Measurements from ENCODE around the gene DYSF.

DYSF gene

DNA sequence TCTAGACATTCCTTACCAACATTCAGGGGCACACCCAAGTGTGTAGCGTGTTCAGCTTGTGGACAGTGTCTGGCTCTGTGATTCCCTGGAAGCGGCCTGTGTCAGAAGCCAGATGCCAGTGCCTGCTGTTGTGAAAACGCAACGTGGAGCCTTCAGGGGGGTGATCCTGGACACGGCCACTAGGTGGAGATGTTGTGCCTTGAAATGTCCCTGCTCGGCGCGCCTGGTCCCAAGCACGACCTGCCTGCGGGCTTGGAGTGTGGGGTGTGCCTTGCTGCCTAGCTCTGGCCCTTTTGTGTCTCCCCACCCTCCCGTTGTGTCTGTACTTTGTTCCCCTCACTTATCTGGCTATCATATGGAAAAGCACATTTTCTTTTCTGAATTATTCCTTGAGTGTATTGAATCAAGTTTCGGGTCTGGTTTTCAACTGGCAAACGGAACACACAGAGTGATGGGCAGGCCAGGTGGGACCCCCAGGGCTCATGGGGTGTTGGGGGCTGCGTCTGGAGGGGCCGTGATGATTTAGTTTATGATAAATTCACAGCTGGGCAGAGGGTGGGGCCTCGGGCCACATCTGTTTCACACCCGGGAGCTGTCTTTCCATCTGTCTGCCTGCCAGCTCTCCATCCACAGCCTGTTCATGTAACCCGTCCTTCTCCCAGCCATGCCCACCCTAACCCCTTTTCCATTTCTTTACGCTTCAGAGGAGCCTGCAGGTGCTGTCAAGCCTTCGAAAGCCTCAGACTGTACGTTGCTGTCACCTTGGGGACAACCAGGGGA lies 95.5 kb downstream of the DYSF start:
- Histone ChIP-seq H3K9ac (ENCODE audit: low read length) (no peak overlapping the region), H3K79me2 (ENCODE audit: low read length) (no peaks in the 10 kb centered on the region), H3K4me1 (ENCODE audit: low read length) (no peaks in the 10 kb centered on the region), H3K4me2 (ENCODE audit: low read length) (no peak overlapping the region), H3K27me3 (ENCODE audit: low read depth, low read length) (peaks cover 12% of the 10 kb centered on the region; the same call in 1 of the 2 replicates), H3K36me3 (replicated peaks; ENCODE audit: low read depth, low read length) (no peaks in the 10 kb centered on the region), H4K20me1 (ENCODE audit: insufficient read depth, low read length) (no peaks in the 10 kb centered on the region), H3K27ac (ENCODE audit: low read length) (no peak overlapping the region), H3K4me3 (ENCODE audit: low read length) (no peak overlapping the region), H3K9me3 (ENCODE audit: insufficient read depth, low read length) (no peaks in the 10 kb centered on the region), H2AFZ (ENCODE audit: low read depth, low read length) (no peak overlapping the region)
- TF ChIP-seq, protein P1, sequence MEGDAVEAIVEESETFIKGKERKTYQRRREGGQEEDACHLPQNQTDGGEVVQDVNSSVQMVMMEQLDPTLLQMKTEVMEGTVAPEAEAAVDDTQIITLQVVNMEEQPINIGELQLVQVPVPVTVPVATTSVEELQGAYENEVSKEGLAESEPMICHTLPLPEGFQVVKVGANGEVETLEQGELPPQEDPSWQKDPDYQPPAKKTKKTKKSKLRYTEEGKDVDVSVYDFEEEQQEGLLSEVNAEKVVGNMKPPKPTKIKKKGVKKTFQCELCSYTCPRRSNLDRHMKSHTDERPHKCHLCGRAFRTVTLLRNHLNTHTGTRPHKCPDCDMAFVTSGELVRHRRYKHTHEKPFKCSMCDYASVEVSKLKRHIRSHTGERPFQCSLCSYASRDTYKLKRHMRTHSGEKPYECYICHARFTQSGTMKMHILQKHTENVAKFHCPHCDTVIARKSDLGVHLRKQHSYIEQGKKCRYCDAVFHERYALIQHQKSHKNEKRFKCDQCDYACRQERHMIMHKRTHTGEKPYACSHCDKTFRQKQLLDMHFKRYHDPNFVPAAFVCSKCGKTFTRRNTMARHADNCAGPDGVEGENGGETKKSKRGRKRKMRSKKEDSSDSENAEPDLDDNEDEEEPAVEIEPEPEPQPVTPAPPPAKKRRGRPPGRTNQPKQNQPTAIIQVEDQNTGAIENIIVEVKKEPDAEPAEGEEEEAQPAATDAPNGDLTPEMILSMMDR (IDR thresholded peaks at IDR 0.05; ENCODE audit: low read depth, low read length) = peak; percentile 79
- TF ChIP-seq EZH2phosphoT487 (IDR thresholded peaks at IDR 0.05; ENCODE audit: low read depth) = no peak

DNA sequence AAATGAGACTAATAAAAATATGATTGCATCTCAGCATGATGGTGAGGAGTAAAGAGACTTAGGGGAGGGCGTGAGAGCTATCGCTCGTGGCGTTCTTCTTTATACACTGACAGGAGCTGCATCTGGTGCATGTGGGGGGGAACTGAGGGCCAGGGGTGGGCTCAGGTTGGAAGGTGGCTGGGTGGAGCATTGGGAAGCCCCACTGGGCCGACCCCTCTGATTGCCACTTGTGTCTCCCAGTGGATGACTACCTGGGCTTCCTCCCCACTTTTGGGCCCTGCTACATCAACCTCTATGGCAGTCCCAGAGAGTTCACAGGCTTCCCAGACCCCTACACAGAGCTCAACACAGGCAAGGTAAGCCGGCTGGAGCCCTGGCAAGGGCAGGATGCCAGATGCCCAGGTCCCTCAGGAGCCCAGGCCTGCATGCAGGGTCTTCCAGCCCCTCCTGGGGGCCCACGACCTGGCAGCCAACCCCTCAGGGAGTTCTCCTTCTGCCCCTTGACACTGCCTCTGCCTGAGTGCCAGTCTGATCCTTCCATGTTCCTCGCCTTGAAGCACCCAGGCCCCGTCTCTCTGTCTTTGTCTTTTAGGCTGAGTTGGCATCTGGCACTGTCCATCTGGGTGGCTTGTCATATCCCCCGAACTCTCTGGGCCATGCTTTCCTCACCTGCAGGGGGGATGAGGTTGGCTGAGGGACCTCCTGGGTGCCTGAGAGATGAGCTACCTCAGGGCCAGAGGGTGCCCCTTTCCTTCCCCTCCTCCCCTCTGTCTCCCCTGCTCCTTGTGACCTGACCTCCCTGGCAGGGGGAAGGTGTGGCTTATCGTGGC lies 97.7 kb downstream of the DYSF start:
- H3K27me3 ChIP-seq (ENCODE audit: low read depth, low read length) = peaks cover 11% of the 10 kb centered on the region; the same call in 1 of the 2 replicates
- no peak for TF ChIP-seq EZH2phosphoT487 (IDR thresholded peaks at IDR 0.05; ENCODE audit: low read depth)
- TF ChIP-seq, protein P1 (IDR thresholded peaks at IDR 0.05; ENCODE audit: low read depth, low read length) = no peak
- no peak overlapping the region for H3K4me3 ChIP-seq (ENCODE audit: low read length)
- H3K79me2 ChIP-seq (ENCODE audit: low read length) = no peaks in the 10 kb centered on the region
- H2AFZ ChIP-seq (ENCODE audit: low read depth, low read length) = no peak overlapping the region
- no peak overlapping the region for H3K9ac ChIP-seq (ENCODE audit: low read length)
- H4K20me1 ChIP-seq (ENCODE audit: insufficient read depth, low read length) = no peaks in the 10 kb centered on the region
- H3K36me3 ChIP-seq (replicated peaks; ENCODE audit: low read depth, low read length) = no peaks in the 10 kb centered on the region
- H3K4me1 ChIP-seq (ENCODE audit: low read length) = no peaks in the 10 kb centered on the region
- H3K9me3 ChIP-seq (ENCODE audit: insufficient read depth, low read length) = no peaks in the 10 kb centered on the region
- H3K4me2 ChIP-seq (ENCODE audit: low read length) = no peak overlapping the region
- no peak overlapping the region for H3K27ac ChIP-seq (ENCODE audit: low read length)

DNA sequence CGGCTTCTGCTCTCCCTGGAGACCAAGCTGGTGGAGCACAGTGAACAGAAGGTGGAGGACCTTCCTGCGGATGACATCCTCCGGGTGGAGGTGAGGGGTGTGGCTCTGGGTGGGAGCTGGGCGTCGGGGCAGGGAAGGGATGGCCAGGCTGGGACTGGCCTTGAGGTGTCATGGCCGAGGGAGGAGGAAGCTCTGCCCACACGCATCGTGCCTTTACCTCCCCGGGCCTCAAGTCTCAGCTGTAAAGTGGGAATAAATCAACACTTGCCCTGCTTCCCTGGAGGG lies 98.2 kb downstream of the DYSF start:
- no peaks in the 10 kb centered on the region for H3K79me2 ChIP-seq (ENCODE audit: low read length)
- H3K36me3 ChIP-seq (replicated peaks; ENCODE audit: low read depth, low read length) = no peaks in the 10 kb centered on the region
- H3K4me3 ChIP-seq (ENCODE audit: low read length) = no peak overlapping the region
- H3K27ac ChIP-seq (ENCODE audit: low read length) = no peak overlapping the region
- no peaks in the 10 kb centered on the region for H3K4me1 ChIP-seq (ENCODE audit: low read length)
- no peak overlapping the region for H3K9ac ChIP-seq (ENCODE audit: low read length)
- no peaks in the 10 kb centered on the region for H4K20me1 ChIP-seq (ENCODE audit: insufficient read depth, low read length)
- TF ChIP-seq, protein P1 (IDR thresholded peaks at IDR 0.05; ENCODE audit: low read depth, low read length) = no peak
- TF ChIP-seq EZH2phosphoT487 (IDR thresholded peaks at IDR 0.05; ENCODE audit: low read depth) = no peak
- no peak overlapping the region for H2AFZ ChIP-seq (ENCODE audit: low read depth, low read length)
- no peaks in the 10 kb centered on the region for H3K9me3 ChIP-seq (ENCODE audit: insufficient read depth, low read length)
- H3K4me2 ChIP-seq (ENCODE audit: low read length) = no peak overlapping the region
- H3K27me3 ChIP-seq (ENCODE audit: low read depth, low read length) = peaks cover 6% of the 10 kb centered on the region; the same call in 1 of the 2 replicates

GRCh38 chr2:71552356-71552755 lies 99.0 kb downstream of the DYSF start:
- H3K4me2 ChIP-seq (ENCODE audit: low read length) = no peak overlapping the region
- H3K27ac ChIP-seq (ENCODE audit: low read length) = no peak overlapping the region
- TF ChIP-seq EZH2phosphoT487 (IDR thresholded peaks at IDR 0.05; ENCODE audit: low read depth) = no peak
- TF ChIP-seq, protein P1 (IDR thresholded peaks at IDR 0.05; ENCODE audit: low read depth, low read length) = no peak
- no peaks in the 10 kb centered on the region for H3K9me3 ChIP-seq (ENCODE audit: insufficient read depth, low read length)
- H2AFZ ChIP-seq (ENCODE audit: low read depth, low read length) = no peak overlapping the region
- no peaks in the 10 kb centered on the region for H3K79me2 ChIP-seq (ENCODE audit: low read length)
- H3K9ac ChIP-seq (ENCODE audit: low read length) = no peak overlapping the region
- H4K20me1 ChIP-seq (ENCODE audit: insufficient read depth, low read length) = no peaks in the 10 kb centered on the region
- no peaks in the 10 kb centered on the region for H3K4me1 ChIP-seq (ENCODE audit: low read length)
- H3K27me3 ChIP-seq (ENCODE audit: low read depth, low read length) = no peaks in the 10 kb centered on the region
- no peaks in the 10 kb centered on the region for H3K36me3 ChIP-seq (replicated peaks; ENCODE audit: low read depth, low read length)
- no peak overlapping the region for H3K4me3 ChIP-seq (ENCODE audit: low read length)
